Epithelial cell of esophagus (primary cell): Measurements from ENCODE around the gene HHIPL1.
A peak's percentile ranks its signal among the peaks of the same experiment; 100 is the strongest.

ENCODE experiments used
- DNase-seq: peaks from one replicate; pipeline ENCODE4 v3.0.0; 2010; ENCODE audit warnings: low read depth
- H3K4me3 ChIP-seq: 2 replicates; pipeline ENCODE4 v1.5.1; 2011; ENCODE audit warnings: mild to moderate bottlenecking, low read length, control low read depth
- TF ChIP-seq, protein P1 (sequence below): IDR thresholded peaks from 2 replicates; pipeline ENCODE4 v1.5.1; 2011; ENCODE audit warnings: low read depth, mild to moderate bottlenecking, low read length, control low read depth, inconsistent platforms; ENCODE audit not compliant: insufficient read depth; ENCODE audit errors: missing control alignments

HHIPL1 gene

DNA sequence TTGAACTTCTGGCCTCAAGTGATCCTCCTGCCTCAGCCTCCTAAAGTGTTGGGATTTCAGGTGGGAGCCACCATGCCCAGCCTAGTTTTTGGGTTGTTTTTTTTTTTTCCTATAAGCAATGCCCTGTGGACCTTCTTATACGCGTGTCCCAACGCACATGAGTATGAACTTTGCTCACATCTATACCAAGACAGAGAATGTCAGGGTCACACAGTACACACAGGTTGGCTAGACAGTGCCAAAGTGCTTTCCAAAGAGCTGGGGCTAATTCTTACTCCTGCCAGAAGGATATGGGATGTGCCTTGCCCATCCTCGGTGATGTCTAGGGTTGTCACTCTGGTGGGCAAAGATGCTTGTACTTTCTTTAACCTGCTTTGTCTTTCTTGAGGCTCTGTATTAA is 33.3 kb upstream of the HHIPL1 start:
- TF ChIP-seq, protein P1, sequence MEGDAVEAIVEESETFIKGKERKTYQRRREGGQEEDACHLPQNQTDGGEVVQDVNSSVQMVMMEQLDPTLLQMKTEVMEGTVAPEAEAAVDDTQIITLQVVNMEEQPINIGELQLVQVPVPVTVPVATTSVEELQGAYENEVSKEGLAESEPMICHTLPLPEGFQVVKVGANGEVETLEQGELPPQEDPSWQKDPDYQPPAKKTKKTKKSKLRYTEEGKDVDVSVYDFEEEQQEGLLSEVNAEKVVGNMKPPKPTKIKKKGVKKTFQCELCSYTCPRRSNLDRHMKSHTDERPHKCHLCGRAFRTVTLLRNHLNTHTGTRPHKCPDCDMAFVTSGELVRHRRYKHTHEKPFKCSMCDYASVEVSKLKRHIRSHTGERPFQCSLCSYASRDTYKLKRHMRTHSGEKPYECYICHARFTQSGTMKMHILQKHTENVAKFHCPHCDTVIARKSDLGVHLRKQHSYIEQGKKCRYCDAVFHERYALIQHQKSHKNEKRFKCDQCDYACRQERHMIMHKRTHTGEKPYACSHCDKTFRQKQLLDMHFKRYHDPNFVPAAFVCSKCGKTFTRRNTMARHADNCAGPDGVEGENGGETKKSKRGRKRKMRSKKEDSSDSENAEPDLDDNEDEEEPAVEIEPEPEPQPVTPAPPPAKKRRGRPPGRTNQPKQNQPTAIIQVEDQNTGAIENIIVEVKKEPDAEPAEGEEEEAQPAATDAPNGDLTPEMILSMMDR, result no peak
- H3K4me3 ChIP-seq, result no peak overlapping the region
- DNase-seq, result no peak

DNA sequence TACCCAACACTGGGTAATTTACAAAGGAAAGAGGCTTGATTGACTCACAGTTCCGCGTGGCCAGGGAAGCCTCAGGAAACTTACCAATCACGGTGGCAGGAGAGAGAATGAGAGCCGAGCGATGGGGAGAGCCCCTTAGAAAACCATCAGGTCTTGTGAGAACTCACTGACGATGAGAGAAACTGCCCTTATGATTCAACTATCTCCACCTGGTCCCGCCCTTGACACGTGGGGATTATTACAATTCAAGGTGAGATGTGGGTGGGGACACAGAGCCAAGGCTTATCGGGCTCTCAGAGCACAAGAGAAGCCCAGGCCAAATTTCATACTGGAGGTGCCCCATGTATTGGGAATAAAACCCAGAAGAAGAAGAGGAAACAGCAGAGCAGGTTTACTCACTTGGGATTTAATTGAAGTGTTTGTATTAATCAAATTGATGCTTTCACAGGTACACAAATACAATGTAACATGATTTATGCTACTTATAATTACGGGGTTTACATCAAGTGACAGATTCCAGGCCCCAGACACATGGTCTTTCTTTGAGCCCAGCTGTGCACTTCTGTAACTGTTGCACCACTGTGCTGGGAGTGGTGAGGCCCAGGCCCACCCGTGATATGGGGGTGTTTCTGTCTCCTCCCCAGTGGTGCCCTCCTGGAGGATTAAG is 32.7 kb upstream of the HHIPL1 start:
- peak; percentile 98 for DNase-seq
- TF ChIP-seq, protein P1, result no peak
- H3K4me3 ChIP-seq, result no peak overlapping the region

DNA sequence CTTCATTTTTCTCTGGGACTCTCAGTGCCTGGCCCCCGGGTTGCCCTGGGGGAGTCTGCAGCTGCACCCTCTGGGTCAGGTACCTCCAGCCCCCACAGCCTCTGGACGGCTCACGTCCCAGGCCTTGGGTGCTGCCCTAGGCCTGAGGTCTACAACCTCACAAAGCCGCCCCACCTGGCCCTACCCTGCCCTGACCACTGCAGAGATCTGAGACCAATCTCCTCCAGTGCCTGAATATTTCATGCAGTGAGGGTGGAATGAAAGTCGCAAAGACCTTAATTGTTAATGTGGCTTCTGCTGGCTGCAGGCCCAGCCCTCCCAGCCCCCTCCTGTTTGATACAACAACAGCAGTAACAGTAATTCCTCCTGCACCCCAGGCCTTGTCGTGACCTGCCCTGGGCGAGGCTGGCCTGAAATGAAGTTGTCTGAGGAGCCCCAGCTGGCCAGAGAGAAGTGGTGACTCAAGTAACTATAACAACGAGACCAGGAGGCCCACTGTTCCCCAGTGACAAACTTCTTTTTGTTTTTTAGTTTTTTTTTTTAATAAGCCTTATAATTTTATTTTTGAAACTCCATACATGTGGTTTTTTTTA is 32.1 kb upstream of the HHIPL1 start:
- DNase-seq, result peak; percentile 92
- TF ChIP-seq, protein P1, result no peak
- no peak overlapping the region for H3K4me3 ChIP-seq

DNA sequence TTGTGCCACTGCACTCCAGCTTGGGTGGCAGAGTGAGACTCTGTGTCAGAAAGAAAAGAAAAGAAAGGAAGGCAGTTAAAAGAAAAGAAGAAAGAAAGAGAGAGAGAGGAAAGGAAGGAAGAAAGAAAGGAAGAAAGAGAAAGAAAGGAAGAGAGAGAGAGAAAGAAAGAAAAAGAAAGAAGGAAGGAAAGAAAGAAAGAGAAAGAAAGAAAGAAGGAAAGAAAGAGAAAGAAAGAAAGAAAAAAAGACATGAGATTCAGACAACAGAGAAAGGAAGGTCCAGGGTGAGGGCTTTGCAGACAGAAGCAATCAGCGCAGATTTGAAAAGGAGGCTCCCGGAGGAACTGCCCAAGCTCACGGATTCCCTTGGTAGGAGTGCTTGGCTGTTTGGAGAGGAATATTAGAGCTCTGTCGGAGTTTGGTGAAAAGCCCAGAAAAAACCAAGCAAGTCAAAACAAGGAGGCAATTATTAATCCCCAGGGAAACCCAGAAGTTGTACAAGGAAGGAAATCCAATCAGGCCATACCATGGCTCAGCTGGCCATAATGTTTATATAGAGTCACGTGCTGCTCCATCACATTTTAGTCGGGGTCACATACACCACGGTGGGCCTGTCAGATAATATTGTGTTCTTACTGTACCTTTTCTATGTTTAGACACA is 29.3 kb upstream of the HHIPL1 start:
- DNase-seq, result peak; percentile 16
- no peak overlapping the region for H3K4me3 ChIP-seq
- TF ChIP-seq, protein P1, result no peak

DNA sequence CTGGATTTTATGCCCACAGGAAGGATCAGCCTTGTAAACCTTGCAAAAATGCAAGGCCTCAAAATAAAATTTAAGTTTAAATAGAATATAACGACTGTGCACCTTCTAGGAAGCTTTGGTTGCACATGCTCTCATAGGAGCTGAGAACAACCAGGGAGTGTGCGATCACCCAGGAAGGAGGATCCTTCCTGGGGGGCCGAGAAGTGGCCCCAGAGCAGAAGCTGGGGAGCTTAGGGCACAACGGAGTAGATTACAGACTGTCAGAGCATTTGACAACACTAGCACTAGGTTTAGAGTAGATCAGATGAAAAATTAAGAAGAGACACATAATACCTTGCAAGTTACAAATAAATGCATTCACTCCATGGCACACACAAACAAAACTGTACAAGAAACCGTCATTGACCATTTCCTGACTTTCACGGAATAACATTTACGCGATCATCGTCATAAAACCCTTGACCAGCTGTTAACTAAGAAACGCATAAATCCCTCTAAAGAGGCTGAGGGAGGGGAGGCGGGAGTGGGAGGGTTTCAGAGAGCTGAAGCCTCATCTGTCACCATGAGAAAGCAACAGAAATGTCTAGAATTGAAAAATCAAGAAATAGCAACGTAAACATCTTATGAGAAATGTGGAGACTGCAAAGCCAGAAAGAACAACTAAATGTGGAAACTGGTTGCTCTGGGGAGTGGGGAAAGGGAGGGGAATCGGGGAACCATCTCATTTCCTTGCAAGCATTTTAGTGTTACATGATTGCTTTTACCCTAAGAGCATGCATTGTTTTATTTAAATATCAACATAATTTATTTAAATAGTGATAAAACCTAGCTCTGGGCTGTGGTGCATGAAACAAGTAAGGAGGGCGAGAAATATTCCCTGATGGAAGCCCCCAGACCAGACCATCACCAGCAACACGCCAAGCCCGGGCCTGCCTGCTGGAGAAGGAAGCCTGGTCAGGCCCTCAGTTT is 27.8 kb upstream of the HHIPL1 start:
- TF ChIP-seq, protein P1, result no peak
- H3K4me3 ChIP-seq, result no peak overlapping the region
- no peak for DNase-seq

DNA sequence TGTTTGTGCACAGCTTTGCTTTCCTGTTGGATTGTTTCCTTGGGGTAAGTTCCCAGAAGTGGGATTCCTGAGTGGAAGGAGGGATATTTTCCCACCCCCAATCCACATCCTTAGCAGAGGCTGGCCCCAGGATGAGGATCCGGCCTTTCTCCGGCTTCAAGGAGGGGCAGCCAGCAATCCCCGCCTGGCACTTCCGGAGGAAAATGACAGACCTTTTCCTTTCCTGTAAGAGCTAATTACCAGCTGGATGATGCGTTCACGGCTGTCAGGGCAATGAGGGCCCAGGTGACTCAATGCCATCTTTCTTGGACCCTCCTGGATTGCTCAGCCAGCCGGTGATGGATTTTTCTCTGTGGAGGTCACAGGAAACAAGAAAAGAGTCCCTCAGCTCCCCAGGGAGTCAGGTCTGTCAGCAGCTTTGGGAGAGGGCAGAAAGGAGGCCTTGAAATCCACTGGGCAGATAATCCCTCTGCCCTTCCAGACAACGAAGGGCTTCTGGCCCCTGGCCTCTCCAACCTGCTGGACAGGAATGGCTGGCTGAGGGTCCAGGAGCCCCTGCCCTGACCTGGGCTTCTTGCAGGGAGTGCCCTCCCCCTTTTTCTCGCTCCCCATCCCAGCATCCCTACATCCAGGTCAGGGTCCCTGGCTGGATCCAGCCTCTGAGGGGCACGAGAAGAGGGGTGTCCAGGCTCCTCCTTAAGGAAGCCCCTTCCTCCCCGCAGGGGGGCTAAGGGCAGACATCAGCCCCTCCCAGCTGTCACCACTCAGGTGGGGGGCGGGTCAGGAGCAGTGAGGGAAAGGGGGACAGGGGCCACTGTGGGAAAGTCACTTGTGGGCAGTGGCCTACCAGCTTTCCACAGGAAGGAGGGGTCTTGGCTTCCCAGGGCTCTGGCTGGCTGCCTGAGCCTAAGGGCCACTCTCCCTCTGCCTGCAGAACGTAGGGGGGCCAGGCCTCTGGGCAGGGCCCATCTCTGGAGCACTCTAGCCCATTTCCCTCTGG is 24.8 kb upstream of the HHIPL1 start:
- TF ChIP-seq, protein P1, result no peak
- DNase-seq, result peak; percentile 73
- H3K4me3 ChIP-seq, result no peak overlapping the region
